B cell (primary cell): ENCODE results near the gene MAP3K1. TPM values are rescaled to one million over a fixed set of nuclear protein-coding genes. Genes with fewer than 3 reads are reported as not detected.

Experiments
- ATAC-seq: fragments of 200-7000 bp; cut with Tn5 transposase; one replicate; pipeline ENCODE4 v1.10.0; 2021; ENCODE audit warnings: low read depth, mild to moderate bottlenecking, moderate number of reproducible peaks, moderate library complexity
- CTCF ChIA-PET: fragments of 350-600 bp; sonication (Branson Sonifier 250); formaldehyde crosslinking; loops from one replicate; lab custom pipeline; 2021; ENCODE audit warnings: antibody characterized with exemption, inconsistent platforms; lab: Charles Lee
- POLR2A ChIA-PET: fragments of 350-600 bp; sonication (Branson Sonifier 250); formaldehyde crosslinking; loops from one replicate; lab custom pipeline; 2021; ENCODE audit warnings: antibody characterized with exemption; lab: Charles Lee
- DNase-seq: peaks from one replicate; pipeline ENCODE4 v3.0.0; 2013
- H2AFZ ChIP-seq: 2 replicates; pipeline ENCODE4 v1.6.1; 2012; ENCODE audit warnings: mild to moderate bottlenecking, low read depth, low read length; ENCODE audit not compliant: insufficient read depth, poor library complexity, severe bottlenecking
- H3K27ac ChIP-seq, 2 donors: 1 replicate in 1 of 2; 2 replicates in 1 of 2; pipeline ENCODE4 v1.5.1; 2012 to 2013; ENCODE audit warnings: low read length in 2 of 2, mild to moderate bottlenecking in 2 of 2, moderate library complexity in 1 of 2
- H3K27me3 ChIP-seq, 4 experiments: fragments of 200-600 bp in 1 of 4; sonication (generic) in 1 of 4; replicated peaks in 1 of 4; 1 replicate in 2 of 4; 2 replicates in 2 of 4; pipeline versions ENCODE4 v1.6.1 to v1.7.0; 2013 to 2016; ENCODE audit warnings: low read length in 3 of 4, mild to moderate bottlenecking in 2 of 4, mixed read lengths in 1 of 4, moderate library complexity in 1 of 4; ENCODE audit not compliant: insufficient read depth in 4 of 4, control insufficient read depth in 3 of 4; ENCODE audit errors: control extremely low read depth in 1 of 4
- H3K36me3 ChIP-seq, 2 experiments: replicated peaks in 1 of 2; 1 replicate in 1 of 2; 2 replicates in 1 of 2; pipeline versions ENCODE4 v1.6.1 to v1.7.1; 2013; ENCODE audit warnings: low read length in 1 of 2; ENCODE audit not compliant: insufficient read depth in 2 of 2, control insufficient read depth in 1 of 2; ENCODE audit errors: control extremely low read depth in 1 of 2, extremely low read depth in 1 of 2
- H3K4me1 ChIP-seq, 2 donors: fragments of 200-600 bp in 1 of 2; sonication (generic) in 1 of 2; 1 replicate in 1 of 2; 2 replicates in 1 of 2; pipeline versions ENCODE4 v1.5.1 to v1.6.1; 2013 to 2017; ENCODE audit warnings: low read length in 2 of 2; ENCODE audit not compliant: control insufficient read depth in 2 of 2, insufficient read depth in 2 of 2
- H3K4me2 ChIP-seq: replicated peaks from 2 replicates; pipeline ENCODE3; 2012; ENCODE audit warnings: mild to moderate bottlenecking, low read depth, low read length; ENCODE audit not compliant: poor library complexity, severe bottlenecking
- H3K4me3 ChIP-seq, 5 experiments: fragments of 200-600 bp in 1 of 5; sonication (generic) in 1 of 5; 1 replicate in 3 of 5; 2 replicates in 2 of 5; pipeline versions ENCODE4 v1.5.1 to v1.7.0; 2011 to 2016; ENCODE audit warnings: low read length in 4 of 5, mild to moderate bottlenecking in 4 of 5, low read depth in 2 of 5, control low read depth in 1 of 5, moderate library complexity in 1 of 5; ENCODE audit not compliant: insufficient read depth in 1 of 5; ENCODE audit errors: control extremely low read depth in 1 of 5, extremely low read depth in 1 of 5
- H3K79me2 ChIP-seq: fragments of 200-600 bp; sonication (generic); one replicate; pipeline ENCODE4 v1.6.0; 2016; ENCODE audit warnings: low read length; ENCODE audit not compliant: control insufficient read depth, insufficient read depth
- H3K9ac ChIP-seq: fragments of 200-600 bp; sonication (generic); 2 replicates; pipeline ENCODE4 v1.6.1; 2017; ENCODE audit warnings: mild to moderate bottlenecking, low read length, moderate library complexity
- H3K9me3 ChIP-seq, 3 donors: one replicate each; pipeline versions ENCODE4 v1.6.1 to v1.7.1; 2013; ENCODE audit warnings: low read length in 2 of 3; ENCODE audit not compliant: control insufficient read depth in 2 of 3, insufficient read depth in 1 of 3; ENCODE audit errors: control extremely low read depth in 1 of 3
- H4K20me1 ChIP-seq: 2 replicates; pipeline ENCODE4 v1.6.0; 2012; ENCODE audit warnings: mild to moderate bottlenecking, low read length; ENCODE audit not compliant: insufficient read depth, control insufficient read depth, poor library complexity, severe bottlenecking
- H3K27ac Mint-ChIP-seq: one replicate; pipeline ENCODE4 v1.8.0; 2021; ENCODE audit warnings: mixed read lengths
- H3K27me3 Mint-ChIP-seq: one replicate; pipeline ENCODE4 v1.8.0; 2021; ENCODE audit warnings: mixed read lengths
- H3K4me1 Mint-ChIP-seq: one replicate; pipeline ENCODE4 v1.8.0; 2021; ENCODE audit warnings: mixed read lengths
- H3K4me3 Mint-ChIP-seq: one replicate; pipeline ENCODE4 v1.8.0; 2021; ENCODE audit warnings: mixed read lengths
- H3K9me3 Mint-ChIP-seq: one replicate; pipeline ENCODE4 v1.8.0; 2022; ENCODE audit warnings: mixed read lengths; ENCODE audit not compliant: insufficient read depth
- CTCF ChIP-seq: fragments of 200-600 bp; IDR thresholded peaks from one replicate; pipeline ENCODE4 v1.8.0; 2022; ENCODE audit warnings: antibody characterized with exemption, mild to moderate bottlenecking
- EZH2 ChIP-seq: IDR thresholded peaks from 2 replicates; pipeline ENCODE4 v1.6.1; 2012; ENCODE audit warnings: borderline replicate concordance, low read depth, mild to moderate bottlenecking, moderate library complexity, low read length; ENCODE audit not compliant: insufficient read depth, poor library complexity, severe bottlenecking
- WGBS: methylation state at CpG from one replicate; pipeline ENCODE4 v1.1.5; 2013; ENCODE audit warnings: missing lambda C conversion rate; ENCODE audit not compliant: insufficient coverage; 5-methylcytosine and 5-hydroxymethylcytosine counted together
- intact Hi-C: fragments of 100-400 bp; cut with micrococcal nuclease; formaldehyde crosslinking; loops from one replicate; pipeline ENCODE4 v1.10.0; 2022
- polyA plus RNA-seq: library from polyadenylated mRNA; depleted of rRNA; stranded (reverse); fragments of >200 nt; gene quantifications from 2 replicates; pipeline ENCODE4 v1.2.3, GENCODE V29; 2012
- total RNA-seq, 2 donors: library from RNA; stranded (reverse); fragments of 120-200 nt in 1 of 2; gene quantifications; 1 replicate in 1 of 2; 2 replicates in 1 of 2; pipeline versions ENCODE4 v1.2.3 to v1.2.4, GENCODE V29; 2013 to 2022

Gene MAP3K1
- total and polyA plus RNA-seq, 2 donors (not counting 1 experiment from before 2014, with no cell fraction given) = 51.7 to 160 TPM

- intact Hi-C loops = loop anchor here (10.0 kb wide), 1 partner anchor 839 kb away; the partner anchor contains the start of gene IL6ST
- no peak for ATAC-seq
Observed at GRCh38 chr5:56833325-56833724, 18.0 kb downstream of the MAP3K1 start.

More at GRCh38 chr5:56833325-56833724, 18.0 kb downstream of the MAP3K1 start:
- Histone ChIP-seq H3K4me2 (peak overlapping the region; percentile 61), H3K27ac (peak overlapping the region in 1 of 2 donors; percentile 85), H4K20me1 (peaks cover 58% of the 10 kb centered on the region), H3K9ac (peak overlapping the region; percentile 29), H3K4me1 (peaks cover 87 to 98% of the 10 kb centered on the region in 2 donors), H3K27me3 (no peaks in the 10 kb centered on the region), H2AFZ (no peak overlapping the region), H3K79me2 (peaks cover 99% of the 10 kb centered on the region), H3K9me3 (no peaks in the 10 kb centered on the region), H3K4me3 (no peak overlapping the region), H3K36me3 (peaks cover 0 to 3% of the 10 kb centered on the region in 2 experiments)
- Mint-ChIP-seq H3K27ac (peak overlapping the region; percentile 72), H3K27me3 (no peaks in the 10 kb centered on the region), H3K9me3 (no peaks in the 10 kb centered on the region), H3K4me1 (peaks cover 88% of the 10 kb centered on the region), H3K4me3 (peak overlapping the region; percentile 55)
- ChIA-PET CTCF (interaction anchor here (0.5 to 13.6 kb wide), 6 partner anchors 147 to 898 kb away, joined by 3 to 361 read pairs (median 4); no protein-coding TSS in a partner anchor), POLR2A (no interaction called here)
- no peak for DNase-seq
- no CpG with 5 or more reads among the region's 4 CpGs for WGBS
- TF ChIP-seq EZH2 = no peak
- no peak for TF ChIP-seq CTCF
